NCI-H2196 (cell line): ENCODE data around the gene HMG20B.

Source experiments
- DNase-seq: peaks from one replicate; lab custom pipeline; 2025; ENCODE audit not compliant: unreplicated experiment; lab: John Stamatoyannopoulos, UW

Gene HMG20B

GRCh38 chr19:3536429-3537100 is 36.2 kb upstream of the HMG20B start:
- DNase-seq: no peak

- DNase-seq: no peak
These were observed 35.7 kb upstream of the HMG20B start for GRCh38 chr19:3537101-3537437.

GRCh38 chr19:3537438-3538240 is 35.1 kb upstream of the HMG20B start:
- no peak for DNase-seq

- DNase-seq: no peak
These were observed 34.4 kb upstream of the HMG20B start for GRCh38 chr19:3538258-3538929.

- no peak for DNase-seq
These were observed 33.6 kb upstream of the HMG20B start, which contains the start of gene TEKTIP1 for GRCh38 chr19:3538965-3539755. Gene TEKTIP1, plus strand, starts transcription at chr19:3539174. Its CDS starts 4 bp downstream, at chr19:3539178.

- no peak for DNase-seq
These were observed 33.0 kb upstream of the HMG20B start for GRCh38 chr19:3539756-3540118.

- DNase-seq: no peak
These were observed 29.3 kb upstream of the HMG20B start for GRCh38 chr19:3543150-3544057.

GRCh38 chr19:3544058-3544376 is 28.7 kb upstream of the HMG20B start:
- DNase-seq: no peak

- peak; percentile 69 for DNase-seq
These were observed 27.7 kb upstream of the HMG20B start for GRCh38 chr19:3544742-3545668.

- DNase-seq: no peak
These were observed 27.1 kb upstream of the HMG20B start for GRCh38 chr19:3545669-3546034.

- no peak for DNase-seq
These were observed 26.6 kb upstream of the HMG20B start for GRCh38 chr19:3546119-3546518.

GRCh38 chr19:3547301-3547731 is 25.4 kb upstream of the HMG20B start:
- no peak for DNase-seq

- DNase-seq: no peak
These were observed 24.9 kb upstream of the HMG20B start for GRCh38 chr19:3547767-3548282.

GRCh38 chr19:3548606-3549005 is 24.1 kb upstream of the HMG20B start:
- no peak for DNase-seq

- DNase-seq: no peak
These were observed 22.9 kb upstream of the HMG20B start for GRCh38 chr19:3549816-3550215.

GRCh38 chr19:3550947-3551791 is 21.6 kb upstream of the HMG20B start:
- no peak for DNase-seq

GRCh38 chr19:3551792-3552095 is 21.0 kb upstream of the HMG20B start:
- no peak for DNase-seq
